IPS-20b (cell line): ENCODE results near the gene TAF15.

Experiments
- H3K27ac ChIP-seq: one replicate; pipeline ENCODE4 v1.5.1; 2013; ENCODE audit warnings: low read length
- H3K27me3 ChIP-seq: 2 replicates; pipeline ENCODE4 v1.6.1; 2013; ENCODE audit warnings: mild to moderate bottlenecking, low read length, inconsistent platforms; ENCODE audit not compliant: insufficient read depth
- H3K36me3 ChIP-seq: 2 replicates; pipeline ENCODE4 v1.6.1; 2013; ENCODE audit warnings: low read depth, mild to moderate bottlenecking, inconsistent platforms, low read length, moderate library complexity; ENCODE audit not compliant: insufficient read depth
- H3K4me1 ChIP-seq: 2 replicates; pipeline ENCODE4 v1.6.1; 2013; ENCODE audit warnings: mild to moderate bottlenecking, control low read depth, inconsistent platforms, low read length, moderate library complexity; ENCODE audit not compliant: insufficient read depth
- H3K4me3 ChIP-seq: 2 replicates; pipeline ENCODE4 v1.5.1; 2013; ENCODE audit warnings: mild to moderate bottlenecking, low read length, inconsistent platforms
- H3K9ac ChIP-seq: 2 replicates; pipeline ENCODE4 v1.6.1; 2013; ENCODE audit warnings: low read depth, mild to moderate bottlenecking, inconsistent platforms, low read length, moderate library complexity
- H3K9me3 ChIP-seq: 2 replicates; pipeline ENCODE4 v1.6.1; 2013; ENCODE audit warnings: mild to moderate bottlenecking, low read depth, low read length, inconsistent platforms; ENCODE audit not compliant: insufficient read depth

The TAF15 gene

GRCh38 chr17:35769895-35770486, 39.3 kb upstream of the TAF15 start:
- Histone ChIP-seq H3K4me3 (no peak overlapping the region), H3K4me1 (no peaks in the 10 kb centered on the region; the same call in 1 of the 2 replicates), H3K9ac (no peak overlapping the region), H3K9me3 (no peaks in the 10 kb centered on the region), H3K36me3 (no peaks in the 10 kb centered on the region), H3K27ac (no peak overlapping the region), H3K27me3 (peaks cover 13% of the 10 kb centered on the region; the same call in 1 of the 2 replicates)

GRCh38 chr17:35773129-35773528, 36.2 kb upstream of the TAF15 start:
- H3K27ac ChIP-seq: no peak overlapping the region

GRCh38 chr17:35773679-35774425, 35.4 kb upstream of the TAF15 start:
- no peak overlapping the region for H3K9ac ChIP-seq
- no peaks in the 10 kb centered on the region for H3K36me3 ChIP-seq
- H3K4me3 ChIP-seq: no peak overlapping the region
- no peak overlapping the region for H3K27ac ChIP-seq
- H3K4me1 ChIP-seq: no peaks in the 10 kb centered on the region; the same call in 1 of the 2 replicates
- H3K27me3 ChIP-seq: no peaks in the 10 kb centered on the region
- H3K9me3 ChIP-seq: no peaks in the 10 kb centered on the region

More at GRCh38 chr17:35773129-35773528, 36.2 kb upstream of the TAF15 start:
- H3K36me3 ChIP-seq: no peaks in the 10 kb centered on the region
- H3K4me3 ChIP-seq: no peak overlapping the region
- H3K27me3 ChIP-seq: no peaks in the 10 kb centered on the region
- no peak overlapping the region for H3K9ac ChIP-seq
- no peaks in the 10 kb centered on the region for H3K9me3 ChIP-seq
- H3K4me1 ChIP-seq: no peaks in the 10 kb centered on the region; the same call in 1 of the 2 replicates

- H3K9ac ChIP-seq: no peak overlapping the region
- H3K9me3 ChIP-seq: no peaks in the 10 kb centered on the region
- H3K4me1 ChIP-seq: no peaks in the 10 kb centered on the region; the same call in 1 of the 2 replicates
- no peaks in the 10 kb centered on the region for H3K36me3 ChIP-seq
- no peaks in the 10 kb centered on the region for H3K27me3 ChIP-seq
- H3K27ac ChIP-seq: no peak overlapping the region
- H3K4me3 ChIP-seq: no peak overlapping the region
Measured at GRCh38 chr17:35774499-35774898, 34.8 kb upstream of the TAF15 start.

- Histone ChIP-seq H3K4me1 (no peaks in the 10 kb centered on the region; the same call in 1 of the 2 replicates), H3K27me3 (no peaks in the 10 kb centered on the region), H3K27ac (no peak overlapping the region), H3K9ac (no peak overlapping the region), H3K9me3 (no peaks in the 10 kb centered on the region), H3K4me3 (no peak overlapping the region), H3K36me3 (no peaks in the 10 kb centered on the region)
Measured at GRCh38 chr17:35775039-35775438, 34.2 kb upstream of the TAF15 start.

GRCh38 chr17:35775583-35775982, 33.7 kb upstream of the TAF15 start:
- Histone ChIP-seq H3K27me3 (no peaks in the 10 kb centered on the region), H3K9ac (no peak overlapping the region)

GRCh38 chr17:35778641-35779196, 30.6 kb upstream of the TAF15 start:
- Histone ChIP-seq H3K27ac (no peak overlapping the region), H3K9ac (no peak overlapping the region), H3K9me3 (no peaks in the 10 kb centered on the region), H3K27me3 (no peaks in the 10 kb centered on the region; the same call in 1 of the 2 replicates), H3K36me3 (no peaks in the 10 kb centered on the region), H3K4me3 (no peak overlapping the region), H3K4me1 (no peaks in the 10 kb centered on the region; the same call in 1 of the 2 replicates)

More at GRCh38 chr17:35775583-35775982, 33.7 kb upstream of the TAF15 start:
- H3K36me3 ChIP-seq: no peaks in the 10 kb centered on the region
- no peaks in the 10 kb centered on the region for H3K9me3 ChIP-seq
- no peak overlapping the region for H3K4me3 ChIP-seq
- H3K4me1 ChIP-seq: no peaks in the 10 kb centered on the region; the same call in 1 of the 2 replicates
- no peak overlapping the region for H3K27ac ChIP-seq

GRCh38 chr17:35780950-35781349, 28.3 kb upstream of the TAF15 start:
- Histone ChIP-seq H3K36me3 (no peaks in the 10 kb centered on the region), H3K4me3 (no peak overlapping the region)

GRCh38 chr17:35784895-35785294, 24.4 kb upstream of the TAF15 start:
- Histone ChIP-seq H3K4me3 (no peak overlapping the region), H3K9me3 (no peaks in the 10 kb centered on the region), H3K36me3 (no peaks in the 10 kb centered on the region), H3K9ac (no peak overlapping the region), H3K4me1 (no peaks in the 10 kb centered on the region), H3K27ac (no peak overlapping the region), H3K27me3 (peaks cover 10% of the 10 kb centered on the region)

More at GRCh38 chr17:35780950-35781349, 28.3 kb upstream of the TAF15 start:
- no peaks in the 10 kb centered on the region for H3K4me1 ChIP-seq
- H3K9me3 ChIP-seq: no peaks in the 10 kb centered on the region
- H3K9ac ChIP-seq: no peak overlapping the region
- H3K27me3 ChIP-seq: no peaks in the 10 kb centered on the region; the same call in 1 of the 2 replicates
- no peak overlapping the region for H3K27ac ChIP-seq

GRCh38 chr17:35786941-35787432, 22.3 kb upstream of the TAF15 start:
- no peak overlapping the region for H3K9ac ChIP-seq
- H3K36me3 ChIP-seq: no peaks in the 10 kb centered on the region
- no peaks in the 10 kb centered on the region for H3K9me3 ChIP-seq
- H3K27me3 ChIP-seq: peaks cover 22% of the 10 kb centered on the region
- no peak overlapping the region for H3K27ac ChIP-seq
- no peaks in the 10 kb centered on the region for H3K4me1 ChIP-seq
- no peak overlapping the region for H3K4me3 ChIP-seq

GRCh38 chr17:35788477-35789368, 20.6 kb upstream of the TAF15 start:
- no peak overlapping the region for H3K4me3 ChIP-seq
- no peak overlapping the region for H3K9ac ChIP-seq

More at GRCh38 chr17:35788477-35789368, 20.6 kb upstream of the TAF15 start:
- Histone ChIP-seq H3K4me1 (no peaks in the 10 kb centered on the region), H3K27ac (no peak overlapping the region), H3K9me3 (no peaks in the 10 kb centered on the region), H3K36me3 (no peaks in the 10 kb centered on the region), H3K27me3 (peaks cover 39% of the 10 kb centered on the region)
